ENCODE measurements around the gene SS18L1.

SS18L1 gene

GRCh38 chr20:62174021-62174804 is 30.6 kb downstream of the SS18L1 start:
- no peak for DNase-seq (ENCODE audit: low spot score)

DNA sequence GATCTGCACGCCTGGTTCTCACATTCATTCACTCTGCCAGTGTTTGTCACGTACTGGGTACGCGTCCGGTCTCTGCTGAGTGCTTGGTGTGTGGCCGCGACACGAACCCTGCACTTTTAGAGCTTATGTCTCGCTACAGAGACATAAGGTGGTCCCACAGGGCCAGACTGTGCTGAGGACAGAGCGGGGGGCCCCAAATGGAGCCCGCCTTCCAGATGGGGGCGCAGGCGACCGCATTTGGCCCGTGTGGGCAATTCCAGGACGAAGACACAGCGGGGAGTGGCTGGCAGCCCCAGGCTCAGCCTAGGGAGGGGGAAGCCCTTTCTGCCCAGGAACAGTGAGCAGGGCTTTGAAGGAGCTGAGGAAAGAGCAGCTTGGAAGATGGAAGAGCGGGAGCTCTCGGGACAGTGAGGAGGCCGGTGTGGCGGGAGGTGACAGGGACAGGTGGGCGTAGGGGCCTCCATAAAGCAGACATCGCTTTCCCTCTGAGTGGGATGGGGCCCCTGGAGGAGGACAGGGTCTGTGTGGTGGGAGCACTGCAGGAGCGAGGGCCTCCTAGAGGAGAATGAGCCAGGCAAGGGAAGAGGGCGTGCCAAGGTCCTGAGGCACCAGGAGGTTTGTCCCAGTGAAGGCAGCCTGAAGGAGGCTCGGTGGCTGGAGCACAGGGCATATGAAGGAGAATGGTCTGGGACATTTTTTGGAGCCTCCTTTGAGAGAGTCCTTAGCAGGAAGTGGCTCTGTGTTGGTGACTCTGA is 31.5 kb downstream of the SS18L1 start:
- DNase-seq (ENCODE audit: low spot score), result no peak

- no peak for DNase-seq (ENCODE audit: low spot score)
These were observed 32.1 kb downstream of the SS18L1 start for GRCh38 chr20:62175711-62176110.

DNA sequence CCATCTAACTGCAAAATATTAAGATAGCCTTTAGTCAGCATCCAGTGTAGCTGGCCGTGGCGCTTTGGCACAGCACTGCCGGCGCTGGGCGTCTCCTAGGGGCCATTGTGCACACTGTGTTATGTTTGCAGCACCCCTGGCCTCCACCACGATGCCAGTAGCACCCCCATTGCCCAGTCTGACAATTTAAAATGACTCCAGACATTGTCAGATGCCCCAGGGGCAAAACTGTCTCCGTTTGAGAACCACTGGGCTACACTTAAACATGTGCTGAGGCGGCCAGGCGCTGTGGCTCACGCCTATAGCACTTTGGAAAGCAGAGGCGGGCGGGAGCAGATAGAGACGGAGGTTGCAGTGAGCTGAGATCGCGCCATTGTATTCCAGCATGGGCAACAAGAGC is 33.3 kb downstream of the SS18L1 start:
- DNase-seq (ENCODE audit: low spot score), result no peak

DNA sequence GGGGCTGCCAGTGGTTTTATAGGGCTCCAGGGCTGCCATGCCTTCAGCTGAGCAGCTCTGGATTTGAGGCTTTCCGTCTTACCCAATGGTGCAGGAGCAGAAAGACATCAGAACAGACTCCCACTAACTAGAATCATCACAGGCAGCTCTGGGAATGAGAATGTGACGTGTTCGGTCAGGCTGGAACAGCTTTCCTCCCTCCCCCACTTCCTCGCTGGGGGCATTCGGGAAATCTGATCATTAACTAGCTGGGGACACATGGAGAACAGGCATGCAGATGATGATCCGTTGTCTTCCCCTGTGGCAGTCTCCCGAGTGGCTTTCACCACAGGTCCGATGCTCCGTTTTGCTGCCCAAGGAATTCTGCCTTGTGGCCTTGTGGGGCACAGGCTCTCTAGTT is 33.7 kb downstream of the SS18L1 start:
- no peak for DNase-seq (ENCODE audit: low spot score)

DNA sequence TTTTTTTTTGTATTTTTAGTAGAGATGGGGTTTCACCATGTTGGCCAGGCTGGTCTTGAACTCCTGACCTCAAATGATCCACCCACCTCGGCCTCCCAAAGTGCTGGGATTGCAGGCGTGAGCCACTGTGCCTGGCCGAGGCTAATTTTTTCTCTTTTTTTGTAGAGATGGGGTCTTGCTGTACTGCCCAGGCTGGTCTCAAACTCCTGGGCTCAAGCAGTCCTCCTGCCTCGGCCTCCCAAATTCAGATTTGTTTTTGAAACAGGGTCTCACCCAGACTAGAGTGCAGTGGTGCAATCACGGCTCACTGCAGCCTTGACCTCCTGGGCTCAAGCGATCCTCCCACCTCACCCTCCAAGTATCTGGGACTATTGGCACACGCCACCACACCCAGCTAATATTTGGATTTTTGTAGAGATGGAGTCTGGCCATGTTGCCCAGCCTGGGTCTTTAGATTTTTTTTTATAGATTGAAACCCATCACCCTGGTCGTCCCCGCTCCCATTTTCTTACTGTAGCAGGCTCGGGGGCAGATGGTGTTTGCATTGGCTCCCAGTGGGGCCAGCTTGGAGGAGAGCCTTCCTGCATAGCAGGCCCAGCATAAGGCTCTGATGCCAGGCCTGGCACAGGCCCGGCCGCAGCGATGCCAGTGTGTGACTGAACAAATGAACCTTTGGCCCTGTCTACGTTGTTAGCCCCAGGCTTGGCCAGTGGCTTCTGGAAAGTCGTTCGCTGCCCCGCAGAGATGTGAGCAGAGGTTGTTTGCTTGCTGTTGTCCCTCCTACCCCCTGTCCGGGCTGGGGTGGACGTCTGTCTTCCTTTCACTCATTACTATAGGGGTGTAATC is 35.0 kb downstream of the SS18L1 start:
- no peak for DNase-seq (ENCODE audit: low spot score)

GRCh38 chr20:62179162-62179504 is 35.6 kb downstream of the SS18L1 start:
- no peak for DNase-seq (ENCODE audit: low spot score)

DNA sequence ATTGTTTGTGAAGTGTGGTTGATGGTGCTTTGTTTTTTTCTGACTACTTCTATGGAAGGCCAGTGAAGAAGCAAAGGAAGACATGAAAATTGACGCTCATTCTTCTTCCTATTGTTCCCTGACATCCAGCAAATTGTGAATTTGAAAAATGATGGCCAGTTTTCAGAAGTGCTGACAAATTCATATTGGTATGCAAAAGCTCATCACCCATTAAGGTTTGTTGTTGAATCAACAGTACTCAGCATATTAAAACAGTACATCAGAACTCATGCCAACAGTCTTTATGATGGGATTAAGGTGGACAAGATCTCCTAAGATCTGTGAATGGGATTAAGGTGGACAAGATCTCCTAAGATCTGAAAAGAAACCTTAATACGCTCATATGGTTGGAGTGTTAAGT is 38.2 kb downstream of the SS18L1 start:
- no peak for DNase-seq (ENCODE audit: low spot score)

- DNase-seq (ENCODE audit: low spot score), result peak; percentile 96
These were observed 39.2 kb downstream of the SS18L1 start, which contains the start of gene MTG2 for GRCh38 chr20:62182469-62183425. Gene MTG2, plus strand, starts transcription at chr20:62183028. Its CDS starts 10,393 bp downstream, at chr20:62193421.

DNA sequence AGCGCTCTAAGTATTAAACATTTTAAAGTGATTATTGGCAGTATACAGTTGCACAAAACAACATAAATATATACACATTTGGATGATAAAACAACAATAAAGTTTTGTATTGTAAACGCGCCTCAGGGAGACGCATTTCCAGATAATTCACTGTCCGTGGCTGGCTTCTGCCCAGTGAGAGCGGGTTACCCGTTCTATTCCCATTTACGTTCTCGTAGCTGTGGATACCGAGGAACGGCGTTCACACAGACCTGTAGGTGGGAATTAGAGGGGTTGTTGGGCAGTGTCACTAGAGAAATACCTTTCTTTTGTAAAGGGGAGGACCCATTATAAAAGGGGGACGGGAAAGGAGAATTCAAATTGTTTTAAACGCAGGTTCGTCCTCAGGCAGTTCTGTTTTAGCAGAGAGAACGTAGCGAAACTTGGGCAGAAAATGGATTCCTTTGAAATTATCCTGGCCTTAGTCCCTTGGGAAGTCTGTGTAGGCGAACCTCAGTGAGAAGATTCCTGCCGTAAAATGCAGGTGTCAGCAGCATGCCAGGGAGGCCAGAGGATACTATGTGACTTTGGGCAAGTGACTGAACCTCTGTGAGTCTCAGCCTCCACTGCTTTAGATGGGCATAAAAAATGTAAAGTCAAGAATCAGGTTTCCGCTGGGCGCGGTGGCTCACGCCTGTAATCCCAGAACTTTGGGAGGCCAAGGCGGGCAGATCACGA is 40.0 kb downstream of the SS18L1 start:
- peak; percentile 18 for DNase-seq (ENCODE audit: low spot score)

DNA sequence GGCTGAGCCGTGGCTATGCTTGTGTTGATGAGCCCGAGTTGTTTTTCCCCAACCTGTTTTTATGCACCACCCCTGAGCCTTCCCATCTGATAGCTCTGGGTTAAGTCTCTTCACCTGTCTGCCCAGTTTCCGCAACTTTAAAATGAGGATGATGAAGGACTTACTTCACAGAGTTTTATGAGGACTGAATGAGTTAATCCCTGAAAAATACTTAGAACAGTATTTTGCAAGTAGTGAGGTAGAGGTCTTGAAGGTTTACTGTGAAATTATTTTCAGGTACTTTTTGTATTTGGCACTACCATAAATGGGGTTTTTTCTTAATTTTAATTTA is 42.5 kb downstream of the SS18L1 start:
- DNase-seq (ENCODE audit: low spot score), result no peak

DNA sequence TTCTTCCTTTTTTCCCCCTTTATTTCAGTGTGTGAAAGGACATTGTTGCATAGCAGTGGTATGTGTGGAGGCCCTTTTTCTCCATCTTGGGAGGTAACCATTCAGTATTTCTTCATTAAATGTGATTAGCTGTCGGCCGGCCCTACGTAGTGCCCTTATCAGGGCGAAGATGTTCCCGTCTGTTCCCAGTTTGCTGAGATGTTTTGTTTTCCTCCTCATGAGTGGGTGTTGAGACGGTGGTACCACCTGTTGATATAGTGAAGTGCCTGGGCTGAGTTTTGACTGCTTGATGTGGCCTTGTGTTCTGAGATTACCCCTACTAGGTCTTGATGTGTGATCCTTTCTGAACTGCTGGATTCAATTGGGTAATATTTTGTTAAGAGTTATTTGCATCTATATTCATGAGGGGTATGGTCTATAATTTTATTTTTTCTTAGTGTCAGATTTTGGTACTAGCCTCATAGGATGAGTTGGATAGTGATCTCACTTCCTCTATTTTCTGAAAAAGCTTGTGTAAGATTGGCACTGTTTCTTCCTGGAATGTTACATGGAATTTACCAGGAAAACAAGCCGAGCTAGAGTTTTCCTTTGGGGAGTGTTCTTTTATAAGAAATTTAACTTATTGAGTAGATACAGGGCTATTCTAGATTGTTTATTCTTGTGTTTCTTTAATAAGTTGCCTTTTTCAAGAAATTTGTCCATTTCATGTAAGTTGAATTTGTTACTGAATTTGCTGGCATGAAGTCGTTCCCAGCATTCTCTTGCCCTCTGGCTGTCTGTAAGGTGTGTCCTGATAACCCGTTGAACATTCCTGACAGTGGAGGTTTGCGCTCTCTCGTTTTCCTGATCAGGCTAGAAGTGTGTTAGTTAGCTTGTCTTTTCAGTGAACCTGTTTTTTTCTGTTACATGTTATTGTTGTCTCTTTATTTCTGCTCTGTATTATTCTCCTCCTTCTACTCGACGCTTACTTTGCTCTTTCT is 43.6 kb downstream of the SS18L1 start:
- no peak for DNase-seq (ENCODE audit: low spot score)

GRCh38 chr20:62190639-62191411 is 47.3 kb downstream of the SS18L1 start:
- DNase-seq (ENCODE audit: low spot score), result no peak

GRCh38 chr20:62191781-62192559 is 48.4 kb downstream of the SS18L1 start:
- no peak for DNase-seq (ENCODE audit: low spot score)

GRCh38 chr20:62192635-62193034 is 49.1 kb downstream of the SS18L1 start:
- DNase-seq (ENCODE audit: low spot score), result no peak

- no peak for DNase-seq (ENCODE audit: low spot score)
These were observed 49.8 kb downstream of the SS18L1 start for GRCh38 chr20:62193079-62194025.

DNA sequence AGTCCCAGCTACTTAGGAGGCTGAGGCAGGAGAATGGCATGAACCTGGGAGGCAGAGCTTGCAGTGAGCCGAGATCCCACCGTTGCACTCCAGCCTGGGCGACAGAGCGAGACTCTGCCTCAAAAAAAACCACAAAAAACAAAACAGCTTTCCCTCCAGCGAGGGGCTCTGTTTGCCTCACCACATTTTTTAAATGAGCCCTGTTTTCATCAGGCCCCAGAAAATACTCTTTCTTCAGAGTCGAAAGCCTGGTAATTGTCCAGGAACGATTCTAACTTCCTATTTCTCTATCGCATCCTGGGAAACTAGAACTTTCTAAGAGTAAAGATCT is 51.5 kb downstream of the SS18L1 start:
- DNase-seq (ENCODE audit: low spot score), result no peak

Measured in hematopoietic multipotent progenitor cell treated with erythropoietin and hydrocortisone succinate and interleukin-3 and kit ligand, for 15 days (in vitro differentiated cells).